Loucy (cell line): ENCODE measurements around the gene LRRC45.

Experiments
- H2AFZ ChIP-seq: fragments of 200-600 bp; sonication (generic); 2 replicates; pipeline ENCODE4 v1.6.0; 2016; ENCODE audit warnings: antibody characterized with exemption, mild to moderate bottlenecking, low read length, moderate library complexity
- H3F3A ChIP-seq: fragments of 200-600 bp; 2 replicates; pipeline ENCODE4 v1.6.0; 2016; ENCODE audit warnings: antibody characterized with exemption, low read depth, mild to moderate bottlenecking
- H3K27me3 ChIP-seq: fragments of 200-600 bp; sonication (generic); 2 replicates; pipeline ENCODE4 v1.6.1; 2014; ENCODE audit warnings: low read length, mild to moderate bottlenecking; ENCODE audit not compliant: insufficient read depth, poor library complexity, severe bottlenecking
- H3K36me3 ChIP-seq: fragments of 200-600 bp; sonication (generic); 2 replicates; pipeline ENCODE4 v1.6.1; 2016; ENCODE audit warnings: low read length; ENCODE audit not compliant: insufficient read depth
- H3K4me1 ChIP-seq: fragments of 200-600 bp; sonication (generic); 2 replicates; pipeline ENCODE4 v1.5.1; 2014; ENCODE audit warnings: low read length, mild to moderate bottlenecking; ENCODE audit not compliant: insufficient read depth, poor library complexity, severe bottlenecking
- H3K4me2 ChIP-seq: fragments of 200-600 bp; sonication (generic); 2 replicates; pipeline ENCODE4 v1.6.0; 2014; ENCODE audit warnings: antibody characterized with exemption, low read length, low read depth, mild to moderate bottlenecking; ENCODE audit not compliant: poor library complexity, severe bottlenecking
- H3K4me3 ChIP-seq: fragments of 200-600 bp; sonication (generic); 2 replicates; pipeline ENCODE4 v1.5.1; 2014; ENCODE audit warnings: low read length, mild to moderate bottlenecking, mixed read lengths; ENCODE audit not compliant: poor library complexity, severe bottlenecking
- H3K79me2 ChIP-seq: fragments of 200-600 bp; sonication (generic); 2 replicates; pipeline ENCODE4 v1.6.1; 2014; ENCODE audit warnings: low read length; ENCODE audit not compliant: insufficient read depth
- H3K9ac ChIP-seq: fragments of 200-600 bp; sonication (generic); 2 replicates; pipeline ENCODE4 v1.6.0; 2014; ENCODE audit warnings: mild to moderate bottlenecking, low read depth, low read length, moderate library complexity; ENCODE audit not compliant: poor library complexity, severe bottlenecking
- H3K9me2 ChIP-seq: fragments of 200-600 bp; sonication (generic); replicated peaks from 2 replicates; pipeline ENCODE4 v1.6.1; 2016; ENCODE audit warnings: low read depth, low read length, mixed read lengths
- H3K9me3 ChIP-seq: fragments of 200-600 bp; sonication (generic); 2 replicates; pipeline ENCODE4 v1.6.1; 2014; ENCODE audit warnings: mild to moderate bottlenecking, antibody characterized with exemption, low read length, low read depth; ENCODE audit not compliant: insufficient read depth
- H4K20me1 ChIP-seq: fragments of 200-600 bp; sonication (generic); 2 replicates; pipeline ENCODE4 v1.6.0; 2014; ENCODE audit warnings: antibody characterized with exemption, low read length, mild to moderate bottlenecking; ENCODE audit not compliant: insufficient read depth, poor library complexity, severe bottlenecking
- EZH2phosphoT487 ChIP-seq: fragments of 200-600 bp; IDR thresholded peaks from 2 replicates; pipeline ENCODE4 v1.6.1; 2018; ENCODE audit warnings: antibody characterized with exemption, mild to moderate bottlenecking, moderate library complexity, borderline replicate concordance
- TF ChIP-seq, protein P1 (sequence below): fragments of 200-600 bp; sonication (generic); conservative IDR thresholded peaks from 2 replicates; pipeline ENCODE4 v1.5.1; 2014; ENCODE audit warnings: mild to moderate bottlenecking, antibody characterized with exemption, low read length

LRRC45 gene

DNA sequence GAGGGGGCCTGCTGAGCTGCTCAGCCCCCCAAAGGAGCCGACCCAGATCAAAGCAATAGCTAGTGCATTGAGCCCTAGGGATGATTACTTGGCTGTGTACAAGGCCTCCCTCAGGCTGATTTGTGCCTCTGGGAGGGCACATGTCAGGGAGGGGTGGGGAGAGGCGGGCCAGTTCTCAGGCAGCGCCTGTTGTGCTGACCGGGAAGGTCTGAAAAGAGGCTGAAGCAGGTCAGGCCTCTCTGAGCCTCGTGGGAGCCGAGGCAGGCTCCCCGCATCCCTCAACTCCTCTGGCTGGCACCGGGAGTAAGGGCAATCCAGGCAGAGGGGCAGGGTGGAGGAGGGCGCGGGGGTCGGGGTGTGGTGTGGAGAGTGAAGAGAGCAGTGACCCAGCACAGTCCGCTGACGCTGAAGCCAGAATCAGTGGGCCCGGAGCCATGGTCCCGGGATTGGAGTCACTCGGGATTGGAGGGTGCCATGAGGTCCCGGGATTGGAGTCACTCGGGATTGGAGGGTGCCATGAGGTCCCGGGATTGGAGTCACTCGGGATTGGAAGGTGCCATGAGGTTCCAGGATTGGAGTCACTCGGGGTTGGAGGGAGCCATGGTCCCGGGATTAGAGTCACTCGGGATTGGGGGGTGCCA, 11.4 kb downstream of the LRRC45 start:
- Histone ChIP-seq H3K4me2 (no peak overlapping the region), H3K27me3 (no peaks in the 10 kb centered on the region), H3F3A (no peaks in the 10 kb centered on the region), H3K79me2 (peaks cover 7% of the 10 kb centered on the region; the same call in 1 of the 2 replicates), H3K4me1 (peaks cover 11% of the 10 kb centered on the region), H3K9me3 (no peaks in the 10 kb centered on the region), H3K9ac (no peak overlapping the region), H4K20me1 (peaks cover 7% of the 10 kb centered on the region), H3K4me3 (no peak overlapping the region), H3K36me3 (no peaks in the 10 kb centered on the region), H3K9me2 (no peaks in the 10 kb centered on the region), H2AFZ (no peak overlapping the region)
- TF ChIP-seq EZH2phosphoT487 = no peak
- TF ChIP-seq, protein P1, sequence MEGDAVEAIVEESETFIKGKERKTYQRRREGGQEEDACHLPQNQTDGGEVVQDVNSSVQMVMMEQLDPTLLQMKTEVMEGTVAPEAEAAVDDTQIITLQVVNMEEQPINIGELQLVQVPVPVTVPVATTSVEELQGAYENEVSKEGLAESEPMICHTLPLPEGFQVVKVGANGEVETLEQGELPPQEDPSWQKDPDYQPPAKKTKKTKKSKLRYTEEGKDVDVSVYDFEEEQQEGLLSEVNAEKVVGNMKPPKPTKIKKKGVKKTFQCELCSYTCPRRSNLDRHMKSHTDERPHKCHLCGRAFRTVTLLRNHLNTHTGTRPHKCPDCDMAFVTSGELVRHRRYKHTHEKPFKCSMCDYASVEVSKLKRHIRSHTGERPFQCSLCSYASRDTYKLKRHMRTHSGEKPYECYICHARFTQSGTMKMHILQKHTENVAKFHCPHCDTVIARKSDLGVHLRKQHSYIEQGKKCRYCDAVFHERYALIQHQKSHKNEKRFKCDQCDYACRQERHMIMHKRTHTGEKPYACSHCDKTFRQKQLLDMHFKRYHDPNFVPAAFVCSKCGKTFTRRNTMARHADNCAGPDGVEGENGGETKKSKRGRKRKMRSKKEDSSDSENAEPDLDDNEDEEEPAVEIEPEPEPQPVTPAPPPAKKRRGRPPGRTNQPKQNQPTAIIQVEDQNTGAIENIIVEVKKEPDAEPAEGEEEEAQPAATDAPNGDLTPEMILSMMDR = no peak

DNA sequence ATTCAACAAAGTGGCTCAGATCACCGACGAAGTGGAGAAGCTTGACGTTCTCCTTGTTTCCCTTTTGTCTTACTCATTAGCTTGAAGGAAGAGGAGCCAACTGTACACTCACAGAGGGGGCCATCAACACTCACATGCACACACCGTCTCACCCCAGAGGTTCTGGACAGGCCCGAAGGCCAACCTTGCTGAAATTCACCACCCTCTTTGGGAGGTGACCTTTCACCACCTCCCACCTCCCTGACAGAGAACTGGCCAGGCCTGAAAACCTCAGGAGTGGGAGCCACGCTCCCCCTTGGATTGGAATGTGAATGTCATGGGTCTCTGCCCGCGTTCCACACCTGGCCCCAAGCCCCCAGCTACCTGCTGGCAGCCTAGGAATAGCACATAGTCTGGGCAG, 12.4 kb downstream of the LRRC45 start:
- Histone ChIP-seq H3K79me2 (peaks cover 7% of the 10 kb centered on the region; the same call in 1 of the 2 replicates), H3K4me2 (no peak overlapping the region), H3F3A (no peaks in the 10 kb centered on the region), H3K9me2 (no peaks in the 10 kb centered on the region), H3K36me3 (no peaks in the 10 kb centered on the region), H3K4me1 (peaks cover 11% of the 10 kb centered on the region), H3K9me3 (no peaks in the 10 kb centered on the region), H4K20me1 (peaks cover 7% of the 10 kb centered on the region), H3K27me3 (no peaks in the 10 kb centered on the region), H3K9ac (no peak overlapping the region), H2AFZ (no peak overlapping the region), H3K4me3 (no peak overlapping the region)
- TF ChIP-seq EZH2phosphoT487 = no peak
- TF ChIP-seq, protein P1 = no peak

DNA sequence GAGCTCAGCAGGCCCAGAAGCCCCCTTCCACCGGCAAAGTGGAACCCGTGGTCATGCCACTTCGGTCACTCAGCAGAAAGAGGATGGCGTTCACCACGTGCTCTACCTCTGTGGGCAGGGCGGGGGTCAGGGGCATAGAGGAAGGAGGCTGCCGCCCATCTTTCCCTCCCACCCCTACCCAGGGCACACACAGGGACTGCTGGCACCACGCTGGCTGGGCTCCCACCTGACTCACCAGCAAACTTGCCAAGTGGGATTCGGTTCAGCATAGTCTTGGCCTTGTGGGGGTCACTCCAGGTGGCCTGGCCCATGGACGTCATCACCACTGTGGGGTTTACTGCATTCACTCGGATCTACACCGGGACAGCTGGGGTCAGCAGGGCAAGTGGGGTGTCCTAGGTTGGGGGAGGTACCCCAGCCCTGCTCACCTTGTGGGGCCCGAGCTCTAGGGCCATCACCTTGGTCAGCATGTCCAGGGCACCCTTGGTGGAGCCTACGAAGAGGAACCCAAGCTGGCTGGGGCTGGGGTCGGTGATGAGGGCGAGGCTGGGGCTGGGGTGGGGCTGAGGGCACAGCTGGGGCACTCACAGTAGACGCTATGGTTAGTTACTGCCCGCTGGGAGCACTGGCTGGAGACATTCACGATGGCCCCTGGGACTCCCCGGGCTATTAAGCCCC, 13.0 kb downstream of the LRRC45 start:
- Histone ChIP-seq H3K36me3 (no peaks in the 10 kb centered on the region), H4K20me1 (peaks cover 7% of the 10 kb centered on the region), H3K79me2 (peaks cover 7% of the 10 kb centered on the region; the same call in 1 of the 2 replicates), H3K9me2 (no peaks in the 10 kb centered on the region), H3K9me3 (no peaks in the 10 kb centered on the region), H3F3A (no peaks in the 10 kb centered on the region), H3K4me2 (peak overlapping the region; percentile 94), H3K4me1 (peaks cover 11% of the 10 kb centered on the region), H3K27me3 (no peaks in the 10 kb centered on the region), H3K4me3 (peak overlapping the region; percentile 90), H3K9ac (peak overlapping the region; percentile 89), H2AFZ (no peak overlapping the region)
- no peak for TF ChIP-seq EZH2phosphoT487
- TF ChIP-seq, protein P1 = no peak
